EH (cell line): ENCODE measurements around the gene TUBA4A.
"Not testable (repeated sequence)": the region's sequence is repeated elsewhere in the genome, so short reads cannot be mapped to it uniquely, and the experiment has no call there.

ENCODE experiments used
- DNase-seq: peaks from one replicate; pipeline ENCODE4 v3.0.0-alpha.2; 2015; ENCODE audit warnings: low read depth

Gene TUBA4A

GRCh38 chr2:219253753-219254589 lies at the start of gene TUBA4A:
Gene TUBA4A, minus strand, starts transcription at chr2:219253918. Its CDS starts 60 bp downstream, at chr2:219253858.
- peak; percentile 73 for DNase-seq

GRCh38 chr2:219302412-219302968 lies 48.8 kb upstream of the TUBA4A start:
- DNase-seq = no peak

DNA sequence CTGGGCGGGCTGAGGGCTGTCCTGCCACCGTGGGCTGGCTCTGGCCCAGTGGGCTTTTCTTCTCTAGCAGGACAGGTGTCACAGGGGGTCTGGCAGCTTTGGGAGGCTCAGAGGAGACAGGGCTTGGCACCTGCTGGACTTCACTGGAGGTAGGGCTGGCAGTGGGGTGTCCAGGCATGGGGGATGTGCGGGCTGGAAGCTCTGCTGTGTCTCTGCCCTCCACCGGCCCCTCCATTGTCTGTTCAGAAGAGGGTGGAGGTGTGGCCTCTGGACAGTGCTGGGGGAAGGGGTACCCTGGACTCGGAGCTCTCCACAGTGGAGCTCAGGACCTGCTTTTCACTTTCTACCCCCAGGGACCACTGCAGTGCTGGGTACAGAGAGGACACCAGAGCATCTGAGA lies 46.3 kb upstream of the TUBA4A start:
- DNase-seq = no peak

GRCh38 chr2:219299372-219299760 lies 45.6 kb upstream of the TUBA4A start:
- no peak for DNase-seq

- peak; percentile 79 for DNase-seq
Observed at GRCh38 chr2:219298759-219299371, 45.1 kb upstream of the TUBA4A start.

DNA sequence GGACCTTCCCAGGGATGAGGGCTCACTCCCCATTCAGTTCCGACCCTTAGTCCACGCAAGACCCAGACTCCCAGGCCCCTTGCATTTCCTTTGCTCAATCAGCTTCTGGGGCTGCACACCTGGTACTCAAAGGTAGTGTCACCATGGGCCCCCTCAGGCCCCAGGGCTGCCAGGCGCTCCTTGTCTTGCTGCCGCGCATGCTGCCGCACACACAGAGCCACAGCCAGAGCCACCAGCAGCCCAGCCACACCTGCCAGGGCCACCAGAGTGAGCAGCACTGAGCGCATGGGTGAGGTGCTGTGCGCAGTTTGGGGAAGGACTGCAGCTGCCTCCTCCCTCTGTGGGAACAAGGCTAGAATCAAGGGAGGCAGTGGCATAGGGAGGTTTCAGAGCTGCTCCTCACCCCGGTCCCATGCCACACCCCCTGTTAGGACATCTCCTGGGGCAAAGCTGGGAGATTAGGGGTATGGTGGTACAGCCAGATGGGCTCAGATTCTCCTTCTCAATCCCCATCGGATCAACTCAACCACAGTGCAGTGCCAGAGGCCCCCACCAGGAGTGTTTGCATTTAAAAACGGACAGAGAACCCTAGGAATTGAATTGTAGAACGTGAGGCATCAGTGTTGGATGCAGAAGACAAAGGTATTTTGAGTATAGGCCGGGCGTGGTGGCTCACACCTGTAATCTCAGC lies 44.2 kb upstream of the TUBA4A start:
- DNase-seq = no peak

DNA sequence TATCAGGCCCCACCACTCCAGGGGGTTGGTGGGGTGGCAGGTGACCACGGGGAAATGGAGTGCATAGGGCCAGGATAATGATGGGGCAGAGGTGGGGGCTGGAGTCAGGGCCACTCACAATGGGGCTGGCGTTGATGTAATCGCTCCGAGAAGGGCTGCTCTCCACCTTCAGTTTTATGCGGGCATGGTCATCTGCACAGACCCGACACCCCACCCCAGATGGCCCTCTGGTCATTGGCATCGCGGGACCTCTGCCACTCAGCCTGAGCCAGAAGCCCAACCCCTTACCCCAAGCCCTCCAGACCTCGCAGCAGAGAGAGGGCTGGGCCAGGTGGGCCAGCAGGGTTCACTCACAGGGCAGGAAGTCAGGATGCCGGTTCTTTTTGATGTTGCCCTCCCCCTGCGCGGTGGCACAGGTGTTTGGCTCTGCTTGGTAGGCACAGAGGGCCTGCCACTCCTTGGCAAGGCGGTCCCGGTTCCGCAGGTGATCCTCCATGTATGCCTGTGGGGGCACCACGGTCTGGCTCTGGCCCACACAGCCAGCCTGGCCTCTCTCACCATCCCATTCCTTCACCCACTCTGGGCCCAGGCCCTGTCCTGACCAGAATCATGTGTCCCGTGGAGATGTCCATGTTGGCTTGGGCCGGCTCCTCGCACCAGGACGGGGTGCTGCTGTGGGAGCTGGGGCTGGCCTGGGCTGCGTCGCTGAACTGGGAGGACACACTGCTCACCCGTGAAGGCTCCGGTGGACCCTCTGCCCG lies 43.1 kb upstream of the TUBA4A start:
- no peak for DNase-seq

- DNase-seq = no peak
Observed at GRCh38 chr2:219296142-219296541, 42.4 kb upstream of the TUBA4A start.

DNA sequence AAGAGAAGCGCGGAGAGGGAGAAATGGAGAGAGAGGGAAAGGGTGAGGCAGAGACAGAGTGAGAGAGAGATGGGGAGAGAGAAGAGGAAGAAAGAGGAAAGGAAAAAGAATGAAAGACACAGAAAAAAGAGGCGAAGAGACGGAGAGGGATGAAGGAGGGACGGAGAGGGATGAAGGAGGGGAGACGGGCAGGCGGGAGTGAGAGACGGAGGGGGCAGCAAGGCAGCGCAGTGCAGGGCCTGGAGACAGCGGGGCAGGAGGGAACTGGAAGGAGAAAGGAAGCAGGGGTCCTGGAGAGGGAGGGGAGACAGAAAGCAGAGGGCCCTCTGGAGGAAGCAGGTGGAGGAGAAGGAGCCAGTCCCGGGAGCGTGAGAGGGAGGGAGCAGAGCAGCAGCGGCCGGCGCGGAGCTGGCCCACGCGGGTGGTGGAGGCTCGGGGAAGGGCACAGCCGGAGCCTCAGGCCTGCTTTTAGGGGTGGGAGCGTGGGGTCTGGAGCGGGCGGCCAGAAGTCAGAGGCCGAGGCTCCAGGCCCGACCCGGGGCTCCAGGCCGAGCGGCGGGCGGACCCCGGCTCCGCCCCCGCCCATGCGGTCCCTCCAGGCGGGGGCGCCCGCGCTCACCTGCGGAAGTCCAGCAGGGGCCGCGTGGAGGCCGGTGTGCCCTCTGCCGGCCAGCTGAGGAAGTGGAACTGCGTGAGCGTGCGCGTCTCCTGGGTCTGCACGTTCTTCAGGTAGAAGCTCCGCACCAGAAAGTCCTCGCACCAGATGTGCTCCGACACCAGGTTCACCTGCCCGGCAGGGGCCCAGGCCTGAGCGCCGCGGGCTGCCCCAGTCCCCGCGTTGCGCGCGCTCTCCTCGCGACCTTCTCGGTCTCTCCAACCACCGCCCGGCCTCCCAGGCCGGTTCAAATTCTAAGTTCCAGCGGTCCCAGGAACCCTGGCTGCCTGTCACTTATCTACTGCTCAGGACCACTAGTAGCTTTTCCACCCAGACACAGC lies 40.9 kb upstream of the TUBA4A start:
- peak; percentile 74 for DNase-seq

DNA sequence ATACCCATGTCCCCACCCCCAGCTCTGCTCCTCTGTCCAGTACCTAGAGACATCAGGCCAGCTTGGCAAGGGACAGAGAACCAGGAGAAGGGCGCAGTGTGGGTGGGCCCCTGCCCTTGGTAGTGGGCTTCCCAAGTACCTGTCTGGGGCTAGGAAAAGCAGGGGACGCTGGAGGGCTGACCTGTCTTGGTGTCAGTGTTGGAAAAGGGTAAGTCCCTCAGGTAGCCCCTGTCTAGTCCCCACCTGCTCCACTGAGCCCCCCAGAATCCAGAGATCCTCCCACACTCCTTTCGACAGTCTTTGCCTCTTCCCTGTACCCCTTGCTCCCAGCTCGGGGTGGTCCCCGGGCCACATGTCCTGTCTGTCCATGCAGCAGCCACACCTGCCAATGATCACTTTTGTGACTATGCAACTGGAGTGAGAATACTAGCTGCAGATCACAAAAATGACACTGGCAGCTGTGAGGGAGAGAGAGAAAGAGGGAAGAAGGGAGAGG lies 40.1 kb upstream of the TUBA4A start:
- DNase-seq = no peak

DNA sequence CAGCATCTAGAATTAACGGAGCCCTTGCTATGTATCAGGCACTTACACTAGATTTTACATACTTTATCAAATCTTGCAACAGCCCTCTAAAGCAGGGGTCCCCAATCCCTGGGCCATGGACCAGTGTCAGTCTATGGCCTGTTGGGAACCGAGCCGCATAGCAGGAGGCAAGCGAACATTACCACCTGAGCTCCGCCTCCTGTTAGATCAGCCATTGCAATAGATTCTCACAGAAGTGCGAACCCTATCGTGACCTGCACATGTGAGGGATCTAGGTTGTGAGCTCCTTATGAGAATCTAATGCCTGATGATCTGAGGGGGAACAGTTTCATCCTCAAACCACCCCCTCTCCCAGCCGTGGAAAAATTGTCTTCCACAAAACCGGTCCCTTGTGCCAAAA lies 38.9 kb upstream of the TUBA4A start:
- no peak for DNase-seq

GRCh38 chr2:219291910-219292490 lies 38.3 kb upstream of the TUBA4A start:
- no peak for DNase-seq

GRCh38 chr2:219291394-219291793 lies 37.7 kb upstream of the TUBA4A start:
- DNase-seq = no peak

GRCh38 chr2:219290381-219291171 lies 36.9 kb upstream of the TUBA4A start:
- DNase-seq = no peak

- peak; percentile 84 for DNase-seq
Observed at GRCh38 chr2:219289537-219290361, 36.0 kb upstream of the TUBA4A start.

DNA sequence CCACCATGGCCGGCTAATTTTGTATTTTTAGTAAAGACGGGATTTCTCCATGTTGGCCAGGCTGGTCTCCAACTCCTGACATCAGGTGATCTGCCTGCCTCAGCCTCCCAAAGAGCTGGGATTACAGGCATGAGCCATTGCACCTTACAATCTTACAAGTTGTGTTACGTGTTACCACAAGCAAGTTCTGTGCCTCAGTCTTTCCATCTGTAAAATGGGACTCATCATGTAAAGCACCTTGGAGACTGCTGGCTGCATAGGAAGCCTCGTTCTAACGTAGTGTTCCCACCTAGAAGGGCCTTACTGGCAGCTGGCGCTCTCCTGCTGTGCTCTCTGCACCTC lies 35.4 kb upstream of the TUBA4A start:
- no peak for DNase-seq

GRCh38 chr2:219287580-219288265 lies 34.0 kb upstream of the TUBA4A start:
- no peak for DNase-seq

GRCh38 chr2:219287116-219287440 lies 33.4 kb upstream of the TUBA4A start:
- DNase-seq = not testable (repeated sequence)
